Fibroblast of lung (primary cell): ENCODE data around the gene USP5. TPM values are rescaled to one million over a fixed set of nuclear protein-coding genes. Genes with fewer than 3 reads are reported as not detected.

Experiments
- DNase-seq, 2 donors: peaks; one replicate each; pipeline versions ENCODE4 v3.0.0 to v3.0.0-alpha.2; 2010; ENCODE audit warnings: low read depth in 2 of 2
- H2AFZ ChIP-seq: 2 replicates; pipeline ENCODE4 v1.5.1; 2012; ENCODE audit warnings: low read length, control low read depth, inconsistent platforms
- H3K27ac ChIP-seq: 2 replicates; pipeline ENCODE4 v1.5.1; 2011; ENCODE audit warnings: low read length, control low read depth; ENCODE audit not compliant: insufficient read depth
- H3K27me3 ChIP-seq: 2 replicates; pipeline ENCODE4 v1.5.1; 2011; ENCODE audit warnings: mild to moderate bottlenecking, low read length; ENCODE audit not compliant: control insufficient read depth, insufficient read depth
- H3K36me3 ChIP-seq: 2 replicates; pipeline ENCODE4 v1.5.1; 2011; ENCODE audit warnings: low read length; ENCODE audit not compliant: control insufficient read depth, insufficient read depth
- H3K4me1 ChIP-seq: 2 replicates; pipeline ENCODE4 v1.5.1; 2011; ENCODE audit warnings: low read length; ENCODE audit not compliant: control insufficient read depth, insufficient read depth; ENCODE audit errors: extremely low read depth
- H3K4me2 ChIP-seq: 2 replicates; pipeline ENCODE4 v1.5.1; 2011; ENCODE audit warnings: low read length, control low read depth; ENCODE audit not compliant: insufficient read depth; ENCODE audit errors: extremely low read depth
- H3K4me3 ChIP-seq, 4 experiments: fragments of 200-600 bp in 1 of 4; sonication (generic) in 1 of 4; replicated peaks in 1 of 4; 2 replicates each; pipeline ENCODE4 v1.5.1; 2011 to 2016; ENCODE audit warnings: low read length in 4 of 4, low read depth in 3 of 4, mild to moderate bottlenecking in 3 of 4, control low read depth in 2 of 4, inconsistent platforms in 1 of 4, mixed read lengths in 1 of 4; ENCODE audit not compliant: insufficient read depth in 1 of 4; ENCODE audit errors: control extremely low read depth in 1 of 4
- H3K79me2 ChIP-seq: 2 replicates; pipeline ENCODE4 v1.5.1; 2012; ENCODE audit warnings: mild to moderate bottlenecking, low read length, inconsistent platforms; ENCODE audit not compliant: control insufficient read depth, insufficient read depth
- H3K9ac ChIP-seq: 2 replicates; pipeline ENCODE4 v1.5.1; 2011; ENCODE audit warnings: mild to moderate bottlenecking, low read length, control low read depth; ENCODE audit not compliant: insufficient read depth
- H3K9me3 ChIP-seq: 2 replicates; pipeline ENCODE4 v1.5.1; 2012; ENCODE audit warnings: low read depth, low read length; ENCODE audit not compliant: control insufficient read depth, insufficient read depth
- H4K20me1 ChIP-seq: 2 replicates; pipeline ENCODE4 v1.5.1; 2011; ENCODE audit warnings: low read length; ENCODE audit not compliant: control insufficient read depth, insufficient read depth; ENCODE audit errors: extremely low read depth
- CTCF ChIP-seq, 2 donors: IDR thresholded peaks in 1 of 2; conservative IDR thresholded peaks in 1 of 2; 1 replicate in 1 of 2; 2 replicates in 1 of 2; pipeline ENCODE4 v1.5.1; 2011 to 2012; ENCODE audit warnings: low read length in 2 of 2, control low read depth in 1 of 2, inconsistent platforms in 1 of 2, low read depth in 1 of 2, mild to moderate bottlenecking in 1 of 2
- EZH2 ChIP-seq: IDR thresholded peaks from 2 replicates; pipeline ENCODE4 v1.5.1; 2012; ENCODE audit warnings: low read length, control low read depth, mild to moderate bottlenecking; ENCODE audit errors: missing control alignments
- polyA plus RNA-seq, 2 donors: library from polyadenylated mRNA; depleted of rRNA in 1 of 2; stranded (reverse) in 1 of 2; unstranded in 1 of 2; fragments of >200 nt; gene quantifications; 2 replicates each; pipeline ENCODE4 v1.2.1, GENCODE V29; 2011 to 2012; ENCODE audit warnings: missing spikeins in 1 of 2
- total RNA-seq: library from RNA; depleted of rRNA; stranded (reverse); fragments of >200 nt; gene quantifications from 2 replicates; pipeline ENCODE4 v1.2.1, GENCODE V29; 2014

The USP5 gene
- total and polyA plus RNA-seq, 2 donors (not counting 1 experiment from before 2014, with no cell fraction given), result 42.2 to 69.9 TPM

DNA sequence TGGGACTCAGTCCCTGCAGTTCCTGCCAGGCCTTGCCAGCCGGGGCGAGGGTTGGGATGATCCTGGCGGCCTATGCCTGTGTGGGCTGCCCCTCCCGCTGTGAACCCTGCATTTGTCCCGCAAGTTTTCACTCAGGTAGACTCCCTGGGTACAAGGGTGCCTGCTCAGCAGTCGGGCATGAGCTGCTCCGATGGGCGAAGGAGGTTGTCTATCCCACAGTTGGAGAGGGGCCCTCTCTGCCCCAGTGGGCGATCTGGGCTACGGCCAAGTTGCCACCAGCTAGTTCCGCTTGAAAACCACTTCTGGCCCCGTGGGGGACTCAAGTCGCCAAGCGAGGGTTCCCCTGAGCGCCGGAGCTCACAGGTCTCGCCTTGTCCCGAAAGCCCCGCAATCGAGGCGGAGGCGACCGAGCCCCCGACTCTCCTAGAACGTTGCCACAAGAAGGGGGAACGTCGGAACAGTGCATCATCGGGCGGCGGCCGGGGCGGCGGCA, 15.0 kb downstream of the USP5 start:
- peak overlapping the region; percentile 27 to 89 (median 47) for H3K4me3 ChIP-seq
- peaks cover 27% of the 10 kb centered on the region for H3K4me1 ChIP-seq
- DNase-seq, result no peak
- peaks cover 27% of the 10 kb centered on the region for H3K36me3 ChIP-seq
- no peaks in the 10 kb centered on the region for H3K9me3 ChIP-seq
- H3K4me2 ChIP-seq, result peak overlapping the region; percentile 71
- H3K9ac ChIP-seq, result peak overlapping the region; percentile 57
- no peak for TF ChIP-seq EZH2
- TF ChIP-seq CTCF (conservative IDR thresholded peaks at IDR 0.05 in 1 of 2, IDR thresholded peaks at IDR 0.05 in 1 of 2; ENCODE audit: low read depth in 1 of 2, low read length in 2 of 2), result no peak
- H3K27ac ChIP-seq, result peak overlapping the region; percentile 43
- H2AFZ ChIP-seq, result peak overlapping the region; percentile 23
- peaks cover 4% of the 10 kb centered on the region for H4K20me1 ChIP-seq
- no peaks in the 10 kb centered on the region for H3K27me3 ChIP-seq
- H3K79me2 ChIP-seq, result peaks cover 37% of the 10 kb centered on the region

- peaks cover 29% of the 10 kb centered on the region for H3K36me3 ChIP-seq
Observed at GRCh38 chr12:6867413-6868210, 15.7 kb downstream of the USP5 start, which contains the start of gene TPI1. Gene TPI1, plus strand, starts transcription at chr12:6867531. Its CDS starts 36 bp downstream, at chr12:6867567.

More at GRCh38 chr12:6867413-6868210, 15.7 kb downstream of the USP5 start, which contains the start of gene TPI1:
- Histone ChIP-seq H3K9me3 (no peaks in the 10 kb centered on the region), H3K79me2 (peaks cover 42% of the 10 kb centered on the region), H3K4me2 (peak within 1 kb of the TSS; percentile 96), H2AFZ (peak within 1 kb of the TSS; percentile 23), H3K27me3 (no peaks in the 10 kb centered on the region), H3K27ac (peak within 1 kb of the TSS; percentile 84), H3K9ac (peak within 1 kb of the TSS; percentile 93), H4K20me1 (peaks cover 4% of the 10 kb centered on the region), H3K4me3 (peak within 1 kb of the TSS; percentile 89 to 94 (median 92)), H3K4me1 (peaks cover 29% of the 10 kb centered on the region)
- no peak for TF ChIP-seq CTCF (conservative IDR thresholded peaks at IDR 0.05 in 1 of 2, IDR thresholded peaks at IDR 0.05 in 1 of 2; ENCODE audit: low read depth in 1 of 2, low read length in 2 of 2)
- TF ChIP-seq EZH2, result no peak
- DNase-seq, result peak; percentile 71 to 81
